DMS 273 treated with DMSO at 0.1 percent for 48 hours (cell line): ENCODE results near the gene ZNRF1.

Experiments used
- DNase-seq: peaks from one replicate; lab custom pipeline; 2025; lab: John Stamatoyannopoulos, UW

ZNRF1 gene

GRCh38 chr16:75027520-75028300 is 28.9 kb downstream of the ZNRF1 start:
- DNase-seq: no peak

GRCh38 chr16:75028544-75029135 is 29.8 kb downstream of the ZNRF1 start:
- no peak for DNase-seq

GRCh38 chr16:75029854-75030253 is 31.0 kb downstream of the ZNRF1 start:
- DNase-seq: no peak

- DNase-seq: no peak
These were observed 33.8 kb downstream of the ZNRF1 start for GRCh38 chr16:75032655-75033054.

- DNase-seq: no peak
These were observed 36.7 kb downstream of the ZNRF1 start for GRCh38 chr16:75035410-75035968.

GRCh38 chr16:75038036-75038858 is 39.4 kb downstream of the ZNRF1 start:
- no peak for DNase-seq

- no peak for DNase-seq
These were observed 41.1 kb downstream of the ZNRF1 start for GRCh38 chr16:75039941-75040340.

GRCh38 chr16:75042426-75043174 is 43.8 kb downstream of the ZNRF1 start:
- no peak for DNase-seq

GRCh38 chr16:75043175-75043895 is 44.5 kb downstream of the ZNRF1 start:
- no peak for DNase-seq

- no peak for DNase-seq
These were observed 46.1 kb downstream of the ZNRF1 start for GRCh38 chr16:75044800-75045361.

- DNase-seq: no peak
These were observed 46.6 kb downstream of the ZNRF1 start for GRCh38 chr16:75045424-75045823.

GRCh38 chr16:75048054-75048453 is 49.2 kb downstream of the ZNRF1 start:
- no peak for DNase-seq

GRCh38 chr16:75048530-75048929 is 49.7 kb downstream of the ZNRF1 start:
- no peak for DNase-seq

GRCh38 chr16:75052481-75053202 is 53.8 kb downstream of the ZNRF1 start:
- no peak for DNase-seq

- no peak for DNase-seq
These were observed 55.1 kb downstream of the ZNRF1 start for GRCh38 chr16:75053791-75054555.

GRCh38 chr16:75054556-75054947 is 55.7 kb downstream of the ZNRF1 start:
- no peak for DNase-seq

- DNase-seq: peak; percentile 41
These were observed 60.0 kb downstream of the ZNRF1 start for GRCh38 chr16:75058806-75059205.

- DNase-seq: no peak
These were observed 60.6 kb downstream of the ZNRF1 start for GRCh38 chr16:75059411-75059810.

- DNase-seq: no peak
These were observed 61.9 kb downstream of the ZNRF1 start for GRCh38 chr16:75060723-75061122.
